22Rv1 (cell line): ENCODE data around the gene SND1.

Source experiments
- H3K27ac ChIP-seq: fragments of 450-650 bp; 2 replicates; pipeline ENCODE4 v1.5.1; 2017
- ZFX ChIP-seq: fragments of 450-650 bp; IDR thresholded peaks from 2 replicates; pipeline ENCODE4 v1.6.1; 2017; ENCODE audit warnings: antibody characterized with exemption, borderline replicate concordance
- TF ChIP-seq, protein P1 (sequence below): fragments of 450-650 bp; IDR thresholded peaks from 2 replicates; pipeline ENCODE4 v1.5.1; 2017; ENCODE audit warnings: mild to moderate bottlenecking

The SND1 gene

DNA sequence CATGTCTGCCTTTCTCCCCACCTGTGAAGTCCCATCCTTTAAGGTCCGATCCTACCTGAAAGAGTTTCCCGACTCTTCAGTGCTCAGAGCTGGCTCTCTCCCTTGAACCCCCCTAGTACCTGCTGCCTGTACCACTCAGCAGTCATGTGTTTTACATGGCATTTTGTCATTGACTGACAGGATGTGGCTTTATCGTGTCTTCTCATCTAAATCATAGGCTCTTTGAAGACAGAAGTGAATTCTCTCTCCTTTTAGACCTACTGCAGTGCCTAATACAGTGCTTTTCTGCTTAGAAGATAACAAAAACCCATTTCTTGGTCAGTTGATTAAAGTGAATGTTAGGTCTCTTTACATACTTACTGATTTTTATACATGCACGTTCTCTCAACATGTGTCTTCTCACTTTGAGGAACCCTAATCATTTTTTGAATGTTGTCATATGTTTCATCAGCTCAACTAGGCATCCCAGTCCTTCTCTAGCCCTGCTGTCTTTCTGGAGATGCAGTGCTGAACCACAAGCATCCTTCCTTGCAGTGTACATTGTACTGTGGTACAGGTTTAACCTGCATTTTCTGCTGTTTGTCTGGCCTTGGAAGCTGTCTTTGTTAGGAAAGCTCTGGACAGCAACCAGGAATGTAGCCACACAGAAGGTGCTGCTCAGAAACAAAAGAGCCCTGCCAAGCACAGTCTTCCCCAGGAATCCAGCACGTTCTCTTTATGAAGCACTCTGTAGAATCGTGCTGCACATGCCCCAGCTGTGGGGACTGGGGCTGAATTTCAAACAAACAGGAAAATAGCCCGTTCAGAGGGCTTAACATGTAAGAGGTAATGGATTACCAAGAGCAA lies 407.4 kb downstream of the SND1 start:
- TF ChIP-seq, protein P1, sequence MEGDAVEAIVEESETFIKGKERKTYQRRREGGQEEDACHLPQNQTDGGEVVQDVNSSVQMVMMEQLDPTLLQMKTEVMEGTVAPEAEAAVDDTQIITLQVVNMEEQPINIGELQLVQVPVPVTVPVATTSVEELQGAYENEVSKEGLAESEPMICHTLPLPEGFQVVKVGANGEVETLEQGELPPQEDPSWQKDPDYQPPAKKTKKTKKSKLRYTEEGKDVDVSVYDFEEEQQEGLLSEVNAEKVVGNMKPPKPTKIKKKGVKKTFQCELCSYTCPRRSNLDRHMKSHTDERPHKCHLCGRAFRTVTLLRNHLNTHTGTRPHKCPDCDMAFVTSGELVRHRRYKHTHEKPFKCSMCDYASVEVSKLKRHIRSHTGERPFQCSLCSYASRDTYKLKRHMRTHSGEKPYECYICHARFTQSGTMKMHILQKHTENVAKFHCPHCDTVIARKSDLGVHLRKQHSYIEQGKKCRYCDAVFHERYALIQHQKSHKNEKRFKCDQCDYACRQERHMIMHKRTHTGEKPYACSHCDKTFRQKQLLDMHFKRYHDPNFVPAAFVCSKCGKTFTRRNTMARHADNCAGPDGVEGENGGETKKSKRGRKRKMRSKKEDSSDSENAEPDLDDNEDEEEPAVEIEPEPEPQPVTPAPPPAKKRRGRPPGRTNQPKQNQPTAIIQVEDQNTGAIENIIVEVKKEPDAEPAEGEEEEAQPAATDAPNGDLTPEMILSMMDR: no peak
- TF ChIP-seq ZFX: no peak

DNA sequence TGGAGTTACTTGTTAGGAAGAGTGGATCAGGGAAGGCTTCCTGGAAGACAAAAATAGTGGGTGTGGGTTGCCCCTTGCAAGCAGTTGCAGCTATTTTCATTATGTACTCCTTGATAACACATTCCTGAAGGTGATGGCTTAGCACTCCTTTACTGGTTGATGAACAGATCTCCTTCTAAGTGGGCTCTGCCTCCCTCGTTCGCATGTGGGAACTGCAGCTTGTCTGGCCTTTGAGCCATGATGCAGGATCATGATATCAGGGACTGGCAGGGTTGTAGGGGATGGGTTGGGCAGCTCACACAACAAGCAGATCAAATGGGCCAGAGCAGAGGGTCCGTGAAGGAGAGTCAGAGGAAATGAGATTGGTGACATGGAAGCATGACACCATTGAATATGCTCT lies 408.0 kb downstream of the SND1 start:
- H3K27ac ChIP-seq: no peak overlapping the region
- TF ChIP-seq, protein P1: no peak
- no peak for TF ChIP-seq ZFX

More for the DNA sequence above, 407.4 kb downstream of the SND1 start:
- H3K27ac ChIP-seq: no peak overlapping the region

DNA sequence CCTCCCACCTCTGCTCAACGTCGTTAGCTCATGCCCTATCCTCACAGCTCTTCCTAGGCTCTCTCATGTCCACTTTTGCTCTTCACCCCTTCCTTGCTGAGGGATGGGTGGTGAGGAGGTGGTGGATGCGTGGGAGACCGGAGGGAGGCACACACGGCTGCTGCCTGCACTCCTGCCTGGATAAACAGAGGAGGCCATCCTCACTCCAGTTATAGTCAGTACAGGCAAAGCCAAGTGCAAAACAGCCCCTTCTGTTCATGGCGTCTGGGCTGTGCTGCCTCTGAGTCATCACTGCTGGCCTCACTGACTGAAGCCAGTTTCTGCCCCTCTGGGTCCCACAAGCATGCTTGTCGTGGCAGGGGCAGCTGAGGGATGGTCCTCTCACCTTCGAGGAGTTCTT lies 411.1 kb downstream of the SND1 start:
- no peak overlapping the region for H3K27ac ChIP-seq
- no peak for TF ChIP-seq ZFX
- TF ChIP-seq, protein P1: no peak

DNA sequence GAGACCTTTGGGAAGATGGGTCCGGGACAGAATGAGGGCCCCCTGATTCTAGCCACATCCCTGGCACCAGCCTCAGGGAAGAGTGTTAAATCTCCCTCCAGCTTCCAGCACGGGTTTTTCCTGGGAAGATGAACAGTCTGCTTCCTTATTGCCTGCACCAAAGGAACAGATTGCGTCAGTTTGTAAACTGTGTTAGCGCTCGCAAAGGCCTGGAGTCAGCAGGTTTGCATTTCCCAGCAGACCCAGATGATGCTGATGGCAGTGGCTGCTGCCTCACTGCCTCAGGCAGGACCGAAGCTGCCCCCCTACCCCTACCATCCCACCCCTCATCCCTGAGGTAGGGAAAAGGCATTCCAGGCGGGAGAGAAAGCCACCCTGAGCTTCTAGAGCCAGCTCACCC lies 413.9 kb downstream of the SND1 start:
- H3K27ac ChIP-seq: no peak overlapping the region
- TF ChIP-seq ZFX: no peak
- TF ChIP-seq, protein P1: no peak

DNA sequence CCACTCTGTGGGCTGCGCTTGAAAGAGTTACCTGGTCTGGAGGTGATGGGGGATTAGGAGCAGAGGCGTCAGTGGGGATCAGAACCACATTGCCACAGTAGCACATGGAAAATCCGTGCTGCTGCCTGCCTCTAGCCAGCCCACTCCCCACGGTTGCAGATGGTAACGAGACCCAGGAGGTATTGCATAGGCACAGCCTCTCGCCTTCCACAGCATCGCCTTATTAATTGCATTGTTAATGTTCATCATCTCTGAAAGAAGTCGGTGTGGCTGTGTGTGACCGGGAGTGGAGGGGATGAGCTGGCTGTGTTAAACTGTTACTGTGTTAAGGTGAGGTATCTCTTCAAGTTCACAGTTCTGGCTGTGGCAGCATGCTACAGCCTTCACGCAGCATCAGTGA lies 414.4 kb downstream of the SND1 start:
- TF ChIP-seq, protein P1: no peak
- TF ChIP-seq ZFX: no peak
- H3K27ac ChIP-seq: no peak overlapping the region

DNA sequence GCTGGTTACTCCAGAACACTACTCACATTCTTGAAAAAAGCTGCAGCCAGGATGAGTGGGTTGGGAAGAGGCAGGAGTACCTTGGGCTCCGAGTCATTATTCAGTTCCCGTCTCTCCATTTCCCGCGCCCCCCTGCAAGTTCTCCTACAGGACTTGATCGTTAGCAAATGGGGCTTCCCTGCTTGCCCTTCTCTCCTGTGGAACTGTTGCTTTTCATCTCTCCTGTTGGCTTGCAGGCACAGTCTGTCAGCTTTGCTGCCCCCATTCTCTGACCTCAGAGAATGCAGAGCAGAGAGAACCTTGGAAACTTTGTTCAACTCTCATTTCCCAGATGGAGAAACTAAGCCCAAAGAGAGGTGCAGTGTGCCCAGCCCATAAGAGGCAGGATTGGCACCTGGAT lies 414.9 kb downstream of the SND1 start:
- no peak for TF ChIP-seq ZFX
- TF ChIP-seq, protein P1: no peak
- H3K27ac ChIP-seq: no peak overlapping the region

DNA sequence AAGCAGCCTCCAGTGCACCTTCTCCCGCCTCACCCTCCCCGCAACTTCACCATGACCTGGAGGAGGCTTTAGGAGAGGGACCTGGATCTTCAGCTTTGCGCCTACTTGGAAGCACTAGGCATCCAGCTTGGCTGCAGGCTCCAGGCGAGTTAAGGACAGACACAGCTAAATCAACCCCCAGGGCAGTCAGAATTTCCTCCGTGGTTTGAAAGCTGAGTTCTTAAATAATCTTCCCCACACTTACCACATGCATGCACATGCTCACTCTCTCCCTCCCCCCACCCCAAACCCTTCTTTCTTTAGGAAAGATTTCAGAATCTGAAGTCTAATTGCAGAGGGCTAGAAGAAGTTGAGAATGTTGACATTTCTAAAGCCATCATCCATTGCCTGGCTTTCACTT lies 416.0 kb downstream of the SND1 start:
- no peak overlapping the region for H3K27ac ChIP-seq
- TF ChIP-seq, protein P1: no peak
- no peak for TF ChIP-seq ZFX
